IPS-20b (cell line): ENCODE data around the gene SCAMP5.

Source experiments
- H3K27ac ChIP-seq: one replicate; pipeline ENCODE4 v1.5.1; 2013; ENCODE audit warnings: low read length
- H3K27me3 ChIP-seq: 2 replicates; pipeline ENCODE4 v1.6.1; 2013; ENCODE audit warnings: mild to moderate bottlenecking, low read length, inconsistent platforms; ENCODE audit not compliant: insufficient read depth
- H3K36me3 ChIP-seq: 2 replicates; pipeline ENCODE4 v1.6.1; 2013; ENCODE audit warnings: low read depth, mild to moderate bottlenecking, inconsistent platforms, low read length, moderate library complexity; ENCODE audit not compliant: insufficient read depth
- H3K4me1 ChIP-seq: 2 replicates; pipeline ENCODE4 v1.6.1; 2013; ENCODE audit warnings: mild to moderate bottlenecking, control low read depth, inconsistent platforms, low read length, moderate library complexity; ENCODE audit not compliant: insufficient read depth
- H3K4me3 ChIP-seq: 2 replicates; pipeline ENCODE4 v1.5.1; 2013; ENCODE audit warnings: mild to moderate bottlenecking, low read length, inconsistent platforms
- H3K9ac ChIP-seq: 2 replicates; pipeline ENCODE4 v1.6.1; 2013; ENCODE audit warnings: low read depth, mild to moderate bottlenecking, inconsistent platforms, low read length, moderate library complexity
- H3K9me3 ChIP-seq: 2 replicates; pipeline ENCODE4 v1.6.1; 2013; ENCODE audit warnings: mild to moderate bottlenecking, low read depth, low read length, inconsistent platforms; ENCODE audit not compliant: insufficient read depth

Gene SCAMP5

GRCh38 chr15:74958908-74959585 lies 36.3 kb upstream of the SCAMP5 start:
- Histone ChIP-seq H3K27ac (no peak overlapping the region), H3K27me3 (peaks cover 80% of the 10 kb centered on the region), H3K4me3 (peak overlapping the region; percentile 75), H3K9me3 (no peaks in the 10 kb centered on the region), H3K4me1 (no peaks in the 10 kb centered on the region; the same call in 1 of the 2 replicates), H3K9ac (no peak overlapping the region), H3K36me3 (no peaks in the 10 kb centered on the region)

GRCh38 chr15:74959586-74959939 lies 35.8 kb upstream of the SCAMP5 start:
- Histone ChIP-seq H3K4me1 (no peaks in the 10 kb centered on the region; the same call in 1 of the 2 replicates), H3K9ac (no peak overlapping the region), H3K27me3 (peaks cover 78% of the 10 kb centered on the region), H3K4me3 (peak overlapping the region; percentile 75; the same call in 1 of the 2 replicates), H3K9me3 (no peaks in the 10 kb centered on the region), H3K36me3 (no peaks in the 10 kb centered on the region), H3K27ac (no peak overlapping the region)

DNA sequence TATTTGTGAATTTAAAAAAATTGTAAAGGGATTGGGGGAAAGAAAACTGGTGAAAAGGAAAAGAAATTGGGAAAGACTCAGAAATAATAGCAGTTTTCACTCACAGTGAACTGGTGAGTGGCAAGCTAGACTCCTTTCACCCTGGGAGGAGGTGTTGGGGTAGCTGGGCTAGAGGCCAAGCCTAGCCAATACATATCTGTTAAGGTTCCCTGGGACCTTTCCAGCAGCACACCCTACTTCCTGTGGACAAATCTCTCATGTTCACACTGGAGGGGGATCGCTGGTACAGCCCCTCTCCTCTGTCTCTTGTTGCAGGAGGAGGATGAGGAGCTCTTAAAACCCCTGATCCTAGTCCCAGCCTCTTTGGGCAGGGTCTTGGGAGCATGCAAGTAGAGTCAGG lies 35.1 kb upstream of the SCAMP5 start:
- H3K4me3 ChIP-seq, result no peak overlapping the region
- H3K9ac ChIP-seq, result no peak overlapping the region
- no peak overlapping the region for H3K27ac ChIP-seq
- no peaks in the 10 kb centered on the region for H3K36me3 ChIP-seq
- no peaks in the 10 kb centered on the region for H3K9me3 ChIP-seq
- H3K27me3 ChIP-seq, result peaks cover 71% of the 10 kb centered on the region
- no peaks in the 10 kb centered on the region; the same call in 1 of the 2 replicates for H3K4me1 ChIP-seq

DNA sequence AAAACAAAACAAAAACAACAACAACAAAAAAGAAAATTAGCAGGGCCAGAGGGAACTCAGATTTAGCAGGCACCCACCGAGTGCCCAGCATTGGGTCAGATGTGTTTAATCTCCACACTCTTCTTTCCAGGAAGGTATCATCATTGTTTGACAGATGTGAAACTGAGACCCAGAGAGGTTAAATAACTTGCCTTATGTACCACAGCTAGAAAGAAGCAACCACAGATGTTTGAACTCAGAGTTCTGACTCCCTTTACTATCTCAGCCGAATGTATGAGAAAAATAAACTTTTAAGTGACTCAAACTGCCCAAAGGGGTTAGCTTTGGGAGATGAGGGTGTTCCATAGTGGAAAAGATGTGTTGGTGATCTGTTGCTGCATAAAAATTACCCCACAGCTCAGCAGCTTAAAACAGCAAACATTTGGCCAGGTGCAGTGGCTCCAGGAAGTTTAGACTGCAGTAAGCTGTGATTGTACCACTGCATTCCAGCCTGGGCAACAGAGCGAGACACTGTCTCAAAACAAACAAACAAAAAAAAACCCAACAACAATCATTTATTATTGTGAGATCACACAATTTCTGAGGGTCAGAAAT lies 34.3 kb upstream of the SCAMP5 start:
- peaks cover 63% of the 10 kb centered on the region for H3K27me3 ChIP-seq
- no peaks in the 10 kb centered on the region for H3K36me3 ChIP-seq
- H3K4me3 ChIP-seq, result no peak overlapping the region
- no peaks in the 10 kb centered on the region for H3K9me3 ChIP-seq
- H3K4me1 ChIP-seq, result no peaks in the 10 kb centered on the region; the same call in 1 of the 2 replicates
- no peak overlapping the region for H3K27ac ChIP-seq
- no peak overlapping the region for H3K9ac ChIP-seq

GRCh38 chr15:74961616-74962015 lies 33.7 kb upstream of the SCAMP5 start:
- no peaks in the 10 kb centered on the region for H3K9me3 ChIP-seq
- no peaks in the 10 kb centered on the region; the same call in 1 of the 2 replicates for H3K4me1 ChIP-seq
- no peak overlapping the region for H3K9ac ChIP-seq
- H3K36me3 ChIP-seq, result no peaks in the 10 kb centered on the region
- H3K27me3 ChIP-seq, result peaks cover 60% of the 10 kb centered on the region
- H3K4me3 ChIP-seq, result no peak overlapping the region
- no peak overlapping the region for H3K27ac ChIP-seq

GRCh38 chr15:74962219-74962618 lies 33.1 kb upstream of the SCAMP5 start:
- peaks cover 55% of the 10 kb centered on the region for H3K27me3 ChIP-seq

DNA sequence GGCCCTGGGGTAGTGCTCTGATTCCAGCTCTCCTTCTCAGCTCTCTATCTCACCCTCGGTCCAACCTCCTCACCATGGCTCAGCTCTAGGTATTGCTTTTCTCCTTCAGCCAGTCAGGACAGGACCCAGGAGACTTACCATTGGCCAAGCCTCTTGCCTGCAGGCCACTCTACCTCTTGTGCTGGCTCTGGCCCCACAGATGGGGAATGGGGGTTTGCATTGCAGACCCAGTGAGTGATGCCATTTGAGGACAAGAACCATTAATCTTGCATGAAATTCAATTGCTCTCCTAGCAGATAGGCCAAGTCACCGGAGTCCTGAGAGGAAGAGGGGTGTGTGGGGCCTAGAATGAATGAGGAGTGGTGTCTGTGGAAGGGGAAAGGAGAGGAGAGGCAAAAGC lies 32.7 kb upstream of the SCAMP5 start:
- H3K4me3 ChIP-seq, result no peak overlapping the region
- H3K27me3 ChIP-seq, result peaks cover 50% of the 10 kb centered on the region
- H3K4me1 ChIP-seq, result no peaks in the 10 kb centered on the region; the same call in 1 of the 2 replicates

More at GRCh38 chr15:74962219-74962618, 33.1 kb upstream of the SCAMP5 start:
- Histone ChIP-seq H3K4me1 (no peaks in the 10 kb centered on the region; the same call in 1 of the 2 replicates), H3K27ac (no peak overlapping the region), H3K4me3 (no peak overlapping the region), H3K9me3 (no peaks in the 10 kb centered on the region), H3K36me3 (no peaks in the 10 kb centered on the region), H3K9ac (no peak overlapping the region)

GRCh38 chr15:74963213-74963612 lies 32.1 kb upstream of the SCAMP5 start:
- Histone ChIP-seq H3K9me3 (no peaks in the 10 kb centered on the region), H3K9ac (no peak overlapping the region), H3K36me3 (no peaks in the 10 kb centered on the region), H3K4me1 (no peaks in the 10 kb centered on the region; the same call in 1 of the 2 replicates), H3K27ac (no peak overlapping the region), H3K27me3 (peaks cover 45% of the 10 kb centered on the region), H3K4me3 (no peak overlapping the region)

More for the DNA sequence above, 32.7 kb upstream of the SCAMP5 start:
- H3K27ac ChIP-seq, result no peak overlapping the region
- H3K36me3 ChIP-seq, result no peaks in the 10 kb centered on the region
- H3K9me3 ChIP-seq, result no peaks in the 10 kb centered on the region
- H3K9ac ChIP-seq, result no peak overlapping the region

- H3K9ac ChIP-seq, result no peak overlapping the region
- H3K9me3 ChIP-seq, result no peaks in the 10 kb centered on the region
- no peak overlapping the region for H3K4me3 ChIP-seq
- H3K27ac ChIP-seq, result no peak overlapping the region
- H3K4me1 ChIP-seq, result no peaks in the 10 kb centered on the region
- H3K36me3 ChIP-seq, result no peaks in the 10 kb centered on the region
- peaks cover 29% of the 10 kb centered on the region for H3K27me3 ChIP-seq
Observed at GRCh38 chr15:74964794-74965193, 30.6 kb upstream of the SCAMP5 start.

- H3K27ac ChIP-seq, result no peak overlapping the region
- H3K9ac ChIP-seq, result no peak overlapping the region
- H3K4me3 ChIP-seq, result no peak overlapping the region
- H3K9me3 ChIP-seq, result no peaks in the 10 kb centered on the region
- no peaks in the 10 kb centered on the region for H3K36me3 ChIP-seq
- no peaks in the 10 kb centered on the region for H3K4me1 ChIP-seq
- H3K27me3 ChIP-seq, result peaks cover 9% of the 10 kb centered on the region
Observed at GRCh38 chr15:74967670-74968069, 27.7 kb upstream of the SCAMP5 start.

- no peaks in the 10 kb centered on the region for H3K4me1 ChIP-seq
- H3K27ac ChIP-seq, result no peak overlapping the region
- H3K27me3 ChIP-seq, result no peaks in the 10 kb centered on the region
- H3K4me3 ChIP-seq, result no peak overlapping the region
- no peaks in the 10 kb centered on the region for H3K9me3 ChIP-seq
- H3K36me3 ChIP-seq, result no peaks in the 10 kb centered on the region
- H3K9ac ChIP-seq, result no peak overlapping the region
Observed at GRCh38 chr15:74976159-74976558, 19.2 kb upstream of the SCAMP5 start.

GRCh38 chr15:74977599-74977998 lies 17.8 kb upstream of the SCAMP5 start:
- Histone ChIP-seq H3K27me3 (no peaks in the 10 kb centered on the region), H3K4me1 (no peaks in the 10 kb centered on the region), H3K4me3 (no peak overlapping the region), H3K9ac (no peak overlapping the region), H3K9me3 (no peaks in the 10 kb centered on the region), H3K36me3 (no peaks in the 10 kb centered on the region), H3K27ac (no peak overlapping the region)
